HEK293T (cell line): ENCODE results near the gene CCSER1.

Source experiments
- ARNT ChIP-seq: fragments of 450-650 bp; IDR thresholded peaks from 2 replicates; pipeline ENCODE4 v1.6.1; 2017; ENCODE audit warnings: mild to moderate bottlenecking
- BHLHE40 ChIP-seq: fragments of 450-650 bp; IDR thresholded peaks from 2 replicates; pipeline ENCODE4 v1.6.1; 2016; ENCODE audit warnings: mild to moderate bottlenecking, moderate library complexity, borderline replicate concordance
- CTBP1 ChIP-seq: fragments of 450-650 bp; IDR thresholded peaks from 2 replicates; pipeline ENCODE4 v1.6.1; 2016; ENCODE audit warnings: borderline replicate concordance
- ELF4 ChIP-seq: fragments of 450-650 bp; IDR thresholded peaks from 2 replicates; pipeline ENCODE4 v1.6.1; 2017; ENCODE audit warnings: antibody characterized with exemption
- FOXK2 ChIP-seq: fragments of 450-650 bp; IDR thresholded peaks from 2 replicates; pipeline ENCODE4 v1.6.1; 2016; ENCODE audit warnings: mild to moderate bottlenecking
- FOXM1 ChIP-seq: fragments of 450-650 bp; IDR thresholded peaks from 2 replicates; pipeline ENCODE4 v1.6.1; 2017; ENCODE audit warnings: mild to moderate bottlenecking, borderline replicate concordance
- HDGF ChIP-seq: fragments of 450-650 bp; IDR thresholded peaks from 2 replicates; pipeline ENCODE4 v1.6.1; 2017; ENCODE audit warnings: antibody characterized with exemption, borderline replicate concordance
- L3MBTL2 ChIP-seq: fragments of 450-650 bp; conservative IDR thresholded peaks from 2 replicates; pipeline ENCODE4 v1.6.1; 2016; ENCODE audit warnings: mild to moderate bottlenecking
- LEF1 ChIP-seq: fragments of 450-650 bp; IDR thresholded peaks from 2 replicates; pipeline ENCODE4 v1.6.1; 2017; ENCODE audit warnings: mild to moderate bottlenecking, borderline replicate concordance
- NFRKB ChIP-seq: fragments of 450-650 bp; IDR thresholded peaks from 2 replicates; pipeline ENCODE4 v1.6.1; 2016; ENCODE audit warnings: mild to moderate bottlenecking, moderate library complexity
- SP1 ChIP-seq: fragments of 450-650 bp; IDR thresholded peaks from 2 replicates; pipeline ENCODE4 v1.6.1; 2017
- SUZ12 ChIP-seq: fragments of 450-650 bp; IDR thresholded peaks from 2 replicates; pipeline ENCODE4 v1.6.1; 2016; ENCODE audit warnings: mild to moderate bottlenecking
- TARDBP ChIP-seq: fragments of 450-650 bp; IDR thresholded peaks from 2 replicates; pipeline ENCODE4 v1.6.1; 2016
- ZNF384 ChIP-seq: fragments of 450-650 bp; IDR thresholded peaks from 2 replicates; pipeline ENCODE4 v1.6.1; 2016

DNA sequence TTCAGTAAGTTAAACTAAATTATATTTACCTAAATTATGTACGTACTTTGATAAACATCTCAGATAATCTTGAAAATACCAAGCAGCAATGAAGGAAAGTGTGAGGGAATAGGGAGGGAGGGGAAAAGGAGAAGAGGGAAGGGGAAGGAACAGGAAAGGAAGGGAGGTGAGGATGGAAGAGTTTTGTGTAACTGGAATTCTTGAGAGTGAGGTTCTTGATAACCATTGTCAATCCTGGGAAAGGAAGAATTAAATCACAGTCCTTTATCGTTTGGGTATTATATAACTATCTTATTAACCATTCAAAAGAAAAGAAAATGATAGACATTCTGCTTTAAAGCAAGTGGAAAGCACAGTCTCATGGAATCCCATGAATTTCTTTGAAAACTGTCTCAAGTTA lies 795.0 kb downstream of the CCSER1 start:
- TF ChIP-seq FOXK2 (no peak), BHLHE40 (no peak), LEF1 (no peak), SP1 (no peak), ARNT (no peak), FOXM1 (no peak), NFRKB (no peak), SUZ12 (no peak), ZNF384 (no peak), ELF4 (no peak), TARDBP (no peak), L3MBTL2 (no peak), HDGF (no peak), CTBP1 (no peak)
